ENCODE measurements around the gene VAV1.
"Not testable (repeated sequence)": the region's sequence is repeated elsewhere in the genome, so short reads cannot be mapped to it uniquely, and the experiment has no call there.

VAV1 gene

DNA sequence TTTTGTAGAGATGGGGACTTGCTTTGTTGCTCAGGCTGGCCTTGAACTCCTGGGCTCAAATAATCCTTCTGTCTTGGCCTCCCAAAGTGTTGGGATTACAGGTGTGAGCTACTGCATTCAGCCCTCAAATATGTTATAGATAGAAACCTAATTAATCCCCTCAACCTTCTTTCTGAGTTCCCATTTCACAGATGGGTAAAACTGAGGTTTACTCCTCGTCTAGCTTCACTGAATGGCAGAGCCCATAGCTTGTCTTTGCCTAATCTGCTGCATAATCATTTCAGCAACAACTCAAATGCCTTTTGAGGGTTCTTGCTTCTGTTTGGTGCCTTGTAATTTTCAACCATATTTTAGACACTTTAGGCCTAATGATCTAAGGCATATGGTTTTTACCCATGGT lies 78.9 kb downstream of the VAV1 start:
- no peak for DNase-seq (ENCODE audit: low read depth, low spot score)

- DNase-seq (ENCODE audit: low read depth, low spot score), result no peak
Observed at GRCh38 chr19:6852001-6852400, 79.5 kb downstream of the VAV1 start.

- DNase-seq (ENCODE audit: low read depth, low spot score), result no peak
Observed at GRCh38 chr19:6853868-6854267, 81.4 kb downstream of the VAV1 start.

DNA sequence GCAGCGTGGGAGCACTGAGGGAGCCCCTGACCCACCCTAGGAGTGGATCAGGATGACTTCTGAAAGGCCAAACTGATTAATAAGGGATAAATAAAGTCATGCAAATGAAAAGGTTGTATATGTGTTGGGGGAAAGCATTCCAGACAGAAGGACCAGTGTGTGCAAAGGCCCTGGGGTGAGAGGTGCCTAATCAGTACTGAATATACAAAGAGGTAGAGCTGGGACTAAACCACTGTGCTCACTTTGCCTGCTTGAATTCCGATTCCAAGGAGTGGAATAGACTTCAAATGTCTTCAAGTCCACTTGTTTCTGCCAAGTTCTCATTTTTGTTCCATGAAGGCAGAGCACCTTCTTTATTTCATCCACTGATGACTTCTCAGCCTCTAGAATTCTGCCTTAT lies 82.2 kb downstream of the VAV1 start:
- no peak for DNase-seq (ENCODE audit: low read depth, low spot score)

DNA sequence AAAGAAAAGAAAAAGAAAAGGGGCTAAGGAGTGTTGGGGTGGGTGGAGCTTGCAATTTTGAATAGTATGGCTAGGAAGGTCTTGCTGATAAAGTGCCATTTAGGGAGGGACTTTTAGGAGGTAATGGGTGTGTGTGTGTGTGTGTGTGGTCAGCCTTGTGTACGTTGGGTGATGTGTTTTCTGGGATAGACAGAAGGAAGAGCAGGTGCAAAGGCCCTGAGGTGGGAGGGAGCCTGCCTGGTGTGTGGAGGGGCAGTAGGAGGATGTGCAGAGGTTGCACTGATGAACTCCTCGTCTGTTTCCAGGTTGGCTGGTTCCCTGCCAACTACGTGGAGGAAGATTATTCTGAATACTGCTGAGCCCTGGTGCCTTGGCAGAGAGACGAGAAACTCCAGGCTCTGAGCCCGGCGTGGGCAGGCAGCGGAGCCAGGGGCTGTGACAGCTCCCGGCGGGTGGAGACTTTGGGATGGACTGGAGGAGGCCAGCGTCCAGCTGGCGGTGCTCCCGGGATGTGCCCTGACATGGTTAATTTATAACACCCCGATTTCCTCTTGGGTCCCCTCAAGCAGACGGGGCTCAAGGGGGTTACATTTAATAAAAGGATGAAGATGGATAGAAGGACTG lies 84.4 kb downstream of the VAV1 start:
- no peak for DNase-seq (ENCODE audit: low read depth, low spot score)

DNA sequence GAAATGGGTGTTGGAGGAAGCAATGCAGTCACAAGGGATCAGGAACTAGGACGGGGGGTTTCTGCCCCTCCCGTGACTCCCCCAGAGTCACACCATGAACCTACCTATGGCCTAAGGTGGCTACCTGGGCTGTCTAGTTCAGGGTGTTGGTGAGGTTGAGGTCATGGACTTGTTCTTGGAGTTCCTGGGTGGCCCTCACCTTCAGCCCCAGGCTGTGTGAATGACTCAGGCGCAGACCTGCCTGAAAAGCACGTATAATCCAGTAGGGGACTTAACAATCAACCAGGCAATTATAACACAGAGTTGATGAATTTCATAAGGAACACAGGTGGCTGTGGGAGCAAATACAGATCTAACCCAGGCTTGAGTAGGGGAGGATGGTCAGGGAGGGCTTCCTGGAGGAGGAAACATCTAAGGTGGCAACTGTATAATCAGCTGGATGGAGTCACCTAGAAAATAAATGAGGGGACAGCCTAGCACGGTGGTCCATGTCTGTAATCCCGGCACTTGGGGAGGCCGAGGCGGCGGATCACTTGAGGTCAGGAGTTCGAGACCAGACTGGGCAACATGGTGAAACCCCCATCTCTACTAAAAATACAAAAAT lies 89.3 kb downstream of the VAV1 start:
- DNase-seq (ENCODE audit: low read depth, low spot score), result no peak

DNA sequence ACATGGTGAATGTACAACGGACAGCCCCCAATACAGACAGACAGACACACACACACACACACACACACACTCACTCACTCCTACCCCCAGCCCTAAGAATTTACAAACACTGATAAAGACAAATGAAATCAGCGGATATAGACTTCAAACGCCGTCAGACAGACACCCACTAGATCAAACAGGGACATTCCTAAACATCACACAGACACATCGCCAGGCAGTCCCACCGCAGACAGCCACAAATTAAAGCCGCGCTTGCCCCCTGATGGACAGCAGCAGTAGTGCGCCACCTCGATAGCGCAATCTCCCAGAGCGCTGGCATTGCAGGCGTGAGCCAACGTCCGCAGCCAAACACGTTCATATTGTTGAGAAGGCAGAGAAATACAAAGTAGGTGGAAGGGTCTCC lies 90.2 kb downstream of the VAV1 start:
- DNase-seq (ENCODE audit: low read depth, low spot score), result peak; percentile 17

DNA sequence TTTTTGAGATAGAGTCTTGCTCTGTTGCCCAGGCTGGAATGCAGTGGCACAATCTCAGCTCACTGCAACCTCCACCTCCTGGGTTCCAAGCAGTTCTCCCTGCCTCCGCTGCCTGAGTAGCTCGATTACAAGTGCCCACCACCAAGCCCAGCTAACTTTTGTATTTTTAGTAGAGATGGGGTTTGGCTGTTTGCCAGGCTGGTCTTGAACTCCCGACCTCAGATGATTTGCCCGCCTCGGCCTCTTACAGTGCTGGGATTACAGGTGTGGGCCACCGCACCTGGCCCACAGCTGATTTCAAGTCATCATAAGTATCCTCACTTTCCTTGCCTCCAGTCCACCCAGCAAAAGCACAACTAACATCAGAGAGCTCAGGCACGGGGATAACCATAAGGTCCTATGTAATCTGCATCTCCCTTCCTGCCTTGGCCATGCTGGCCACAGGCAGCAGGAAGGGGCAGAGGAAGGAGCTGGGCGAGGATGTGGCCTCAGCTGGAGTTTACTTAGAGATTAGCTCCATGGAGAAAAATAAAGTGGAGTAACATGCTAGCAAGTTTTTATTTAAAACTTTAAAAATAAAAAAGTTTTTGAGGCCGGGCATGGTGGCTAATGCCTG lies 91.9 kb downstream of the VAV1 start:
- no peak for DNase-seq (ENCODE audit: low read depth, low spot score)

- DNase-seq (ENCODE audit: low read depth, low spot score), result no peak
Observed at GRCh38 chr19:6865849-6866248, 93.3 kb downstream of the VAV1 start.

DNA sequence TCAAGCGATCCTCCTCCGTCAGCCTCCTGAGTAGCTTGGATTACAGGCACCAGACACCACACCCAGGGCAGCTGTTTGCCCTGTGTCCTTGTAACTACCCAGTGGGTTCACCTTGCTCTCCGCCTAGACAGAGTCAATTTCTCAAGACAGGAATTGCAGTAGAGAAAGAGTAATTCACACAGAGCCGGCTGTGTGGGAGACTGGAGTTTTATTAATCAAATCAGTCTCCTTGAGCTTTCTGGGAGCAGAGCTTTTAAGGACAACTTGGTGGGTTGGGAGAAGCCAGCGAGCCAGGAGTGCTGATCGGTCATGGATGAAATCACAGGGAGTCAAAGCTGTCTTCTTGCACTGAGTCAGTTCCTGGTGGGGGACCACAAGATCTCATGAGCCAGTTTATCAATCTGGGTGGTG lies 94.2 kb downstream of the VAV1 start:
- DNase-seq (ENCODE audit: low read depth, low spot score), result no peak

GRCh38 chr19:6868351-6868750 lies 95.8 kb downstream of the VAV1 start:
- no peak for DNase-seq (ENCODE audit: low read depth, low spot score)

- DNase-seq (ENCODE audit: low read depth, low spot score), result not testable (repeated sequence)
Observed at GRCh38 chr19:6869151-6869882, 96.8 kb downstream of the VAV1 start.

DNA sequence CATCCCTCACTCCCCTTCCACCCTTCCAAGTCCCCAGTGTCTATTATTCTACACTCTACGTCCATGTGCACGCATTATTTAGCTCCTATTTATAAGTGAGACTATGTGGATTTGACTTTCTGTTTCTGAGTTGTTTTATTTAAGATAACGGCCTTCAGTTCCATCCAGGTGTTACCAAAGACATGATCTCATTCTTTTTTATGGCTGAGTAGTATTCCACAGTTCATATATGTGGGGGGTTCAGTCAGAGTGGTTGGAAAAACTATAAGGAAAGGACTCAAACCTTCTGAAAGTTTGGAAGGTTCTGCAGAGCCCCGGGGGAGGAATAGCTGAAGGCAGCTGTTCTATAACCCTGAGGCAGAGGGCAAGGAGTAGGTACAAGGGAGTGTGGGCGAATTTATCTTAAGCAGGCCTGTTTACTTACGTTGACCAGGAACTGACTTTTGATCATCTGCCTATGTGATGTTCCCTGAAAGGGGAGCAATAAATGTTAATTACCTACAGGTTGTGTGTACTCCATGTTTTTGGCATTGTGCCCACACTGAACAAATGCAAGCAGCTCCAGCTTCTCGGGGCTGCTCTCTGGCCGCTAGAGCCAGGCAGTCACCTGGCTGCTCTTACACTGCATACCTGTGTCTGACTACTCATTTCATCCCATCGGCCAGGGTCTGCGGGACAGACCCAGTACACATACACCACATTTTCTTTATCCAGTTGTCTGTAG lies 101.4 kb downstream of the VAV1 start:
- DNase-seq (ENCODE audit: low read depth, low spot score), result no peak

GRCh38 chr19:6875218-6875617 lies 102.7 kb downstream of the VAV1 start:
- DNase-seq (ENCODE audit: low read depth, low spot score), result no peak

- DNase-seq (ENCODE audit: low read depth, low spot score), result no peak
Observed at GRCh38 chr19:6876748-6877147, 104.2 kb downstream of the VAV1 start.

- DNase-seq (ENCODE audit: low read depth, low spot score), result no peak
Observed at GRCh38 chr19:6877766-6878165, 105.3 kb downstream of the VAV1 start.

DNA sequence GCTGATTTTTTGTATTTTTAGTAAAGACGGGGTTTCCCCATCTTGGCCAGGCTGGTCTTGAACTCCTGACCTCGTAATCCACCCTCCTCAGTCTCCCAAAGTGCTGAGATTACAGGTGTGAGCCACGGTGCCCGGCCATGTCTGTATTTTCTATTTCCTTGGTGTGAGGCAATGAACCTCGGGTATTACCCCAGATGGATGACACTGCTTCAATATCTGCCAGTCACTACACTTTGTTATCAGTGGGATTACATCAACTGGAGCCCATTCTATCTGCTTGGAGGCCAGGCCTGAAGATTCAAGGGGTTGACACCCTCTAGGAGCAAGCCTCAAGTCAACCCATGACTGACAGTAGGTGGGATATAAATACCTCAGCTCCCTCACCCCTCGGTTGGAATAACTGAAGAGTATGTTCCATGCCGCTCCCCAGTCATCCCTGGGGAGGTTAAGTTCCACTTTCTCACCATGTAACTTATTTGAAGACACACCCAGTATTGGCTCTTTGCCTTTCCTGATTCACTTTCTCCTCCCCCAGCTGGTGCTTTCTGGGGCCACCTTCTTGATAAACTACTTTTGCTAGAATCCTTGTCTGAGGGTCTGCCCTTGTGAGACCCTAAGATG lies 113.9 kb downstream of the VAV1 start:
- DNase-seq (ENCODE audit: low read depth, low spot score), result no peak

DNA sequence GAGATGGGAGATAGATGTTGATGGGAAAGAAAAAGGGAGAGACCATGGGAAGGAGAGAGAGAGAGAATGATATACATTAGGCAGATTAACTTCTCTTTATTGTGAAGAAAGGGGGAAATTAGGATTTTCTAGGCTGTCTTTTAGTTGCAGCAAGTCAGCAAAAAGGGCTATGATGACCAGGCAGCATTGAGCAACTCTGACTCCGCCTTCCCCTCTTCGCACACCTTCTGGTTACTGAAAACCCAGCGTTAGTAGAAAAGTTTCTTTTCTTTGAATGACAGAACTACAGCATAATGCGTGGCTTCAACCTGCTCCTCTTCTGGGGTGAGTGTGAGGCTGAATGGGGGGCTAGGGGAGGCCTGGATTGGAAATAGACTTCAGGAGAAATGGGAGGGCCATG lies 114.8 kb downstream of the VAV1 start, which contains the start of gene ADGRE1:
Gene ADGRE1 (plus strand): TSS at position 264 of the 400 bp plus-strand sequence. CDS start 30 bp downstream, at position 294.
- DNase-seq (ENCODE audit: low read depth, low spot score), result no peak

DNA sequence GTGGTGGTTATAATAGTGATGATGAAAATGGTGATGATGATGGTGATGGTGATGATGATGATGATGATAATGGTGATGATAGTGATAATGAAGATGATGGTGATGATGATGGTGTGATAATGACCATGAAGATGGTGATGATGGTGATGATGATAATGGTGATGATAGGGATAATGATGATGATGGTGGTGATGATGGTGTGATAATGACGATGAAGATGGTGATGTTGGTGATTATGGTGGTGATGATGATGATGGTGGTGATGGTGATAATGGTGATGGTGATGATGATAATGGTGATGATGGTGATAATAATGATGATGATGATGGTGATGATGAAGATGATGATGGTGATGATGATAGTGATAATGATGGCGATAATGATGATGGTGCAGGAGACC lies 116.5 kb downstream of the VAV1 start:
- DNase-seq (ENCODE audit: low read depth, low spot score), result no peak

GRCh38 chr19:6890401-6890913 lies 117.9 kb downstream of the VAV1 start:
- DNase-seq (ENCODE audit: low read depth, low spot score), result no peak

DNA sequence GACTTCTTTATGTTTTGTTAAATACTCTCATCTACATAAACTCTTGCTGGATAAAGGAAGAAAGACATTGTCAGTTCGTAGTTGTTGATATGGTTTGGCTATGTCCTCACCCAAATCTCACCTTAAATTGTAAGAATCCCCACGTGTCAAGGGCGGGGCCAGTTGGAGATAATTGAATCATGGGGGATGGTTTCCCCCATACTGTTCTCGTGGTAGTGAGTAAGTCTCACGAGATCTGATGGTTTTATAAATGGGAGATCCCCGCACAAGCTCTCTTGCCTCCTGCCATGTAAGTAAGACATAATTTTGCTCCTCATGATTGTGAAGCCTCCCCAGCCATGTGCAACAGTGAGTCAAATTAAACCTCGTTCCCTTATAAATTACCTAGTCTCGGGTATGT lies 118.4 kb downstream of the VAV1 start:
- DNase-seq (ENCODE audit: low read depth, low spot score), result no peak
